Stomach smooth muscle (tissue), 2 donors: ENCODE results near the gene GRSF1.

Experiments
- H3K27ac ChIP-seq: one replicate; pipeline ENCODE4 v1.7.0; 2013; ENCODE audit warnings: mild to moderate bottlenecking, low read length, inconsistent platforms
- H3K27me3 ChIP-seq, 2 donors: one replicate each; pipeline ENCODE4 v1.7.0; 2013; ENCODE audit warnings: low read length in 2 of 2; ENCODE audit not compliant: insufficient read depth in 2 of 2, control insufficient read depth in 1 of 2
- H3K36me3 ChIP-seq, 2 donors: one replicate each; pipeline ENCODE4 v1.7.0; 2013; ENCODE audit warnings: low read length in 2 of 2; ENCODE audit not compliant: control insufficient read depth in 2 of 2, insufficient read depth in 2 of 2
- H3K4me1 ChIP-seq: one replicate; pipeline ENCODE4 v1.7.0; 2013; ENCODE audit warnings: low read length; ENCODE audit not compliant: control insufficient read depth, insufficient read depth
- H3K4me3 ChIP-seq, 2 donors: one replicate each; pipeline ENCODE4 v1.7.0; 2013; ENCODE audit warnings: low read length in 2 of 2
- H3K9ac ChIP-seq, 2 donors: one replicate each; pipeline ENCODE4 v1.7.0; 2013; ENCODE audit warnings: low read length in 2 of 2, mild to moderate bottlenecking in 1 of 2
- H3K9me3 ChIP-seq, 2 donors: one replicate each; pipeline ENCODE4 v1.7.0; 2013; ENCODE audit warnings: low read length in 2 of 2; ENCODE audit not compliant: control insufficient read depth in 2 of 2
- donor health status: healthy.
- donor health status: Pancreatic carcinoma.

The GRSF1 gene, protein sequence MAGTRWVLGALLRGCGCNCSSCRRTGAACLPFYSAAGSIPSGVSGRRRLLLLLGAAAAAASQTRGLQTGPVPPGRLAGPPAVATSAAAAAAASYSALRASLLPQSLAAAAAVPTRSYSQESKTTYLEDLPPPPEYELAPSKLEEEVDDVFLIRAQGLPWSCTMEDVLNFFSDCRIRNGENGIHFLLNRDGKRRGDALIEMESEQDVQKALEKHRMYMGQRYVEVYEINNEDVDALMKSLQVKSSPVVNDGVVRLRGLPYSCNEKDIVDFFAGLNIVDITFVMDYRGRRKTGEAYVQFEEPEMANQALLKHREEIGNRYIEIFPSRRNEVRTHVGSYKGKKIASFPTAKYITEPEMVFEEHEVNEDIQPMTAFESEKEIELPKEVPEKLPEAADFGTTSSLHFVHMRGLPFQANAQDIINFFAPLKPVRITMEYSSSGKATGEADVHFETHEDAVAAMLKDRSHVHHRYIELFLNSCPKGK

DNA sequence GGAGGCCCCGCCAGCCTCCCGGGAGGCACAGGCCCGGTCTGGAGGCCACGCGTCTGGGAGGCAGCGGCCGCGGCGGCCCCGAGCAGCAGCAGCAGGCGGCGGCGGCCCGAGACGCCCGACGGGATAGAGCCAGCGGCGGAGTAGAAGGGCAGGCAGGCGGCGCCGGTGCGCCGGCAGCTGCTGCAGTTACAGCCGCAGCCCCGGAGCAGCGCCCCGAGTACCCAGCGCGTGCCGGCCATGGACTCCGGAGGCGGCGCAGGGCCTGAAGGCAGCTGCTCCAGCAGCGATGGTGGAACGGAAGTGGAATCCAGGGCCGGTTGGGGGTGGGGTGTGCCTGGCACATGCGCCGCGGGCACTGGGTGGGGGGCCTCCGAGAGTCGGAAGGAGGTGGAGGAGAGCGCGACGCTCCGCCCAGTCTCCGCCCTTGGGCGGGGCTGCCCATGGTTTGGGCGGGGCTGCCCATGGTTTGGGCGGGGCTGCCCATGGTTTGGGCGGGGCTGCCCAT is at the start of gene GRSF1:
Gene GRSF1, minus strand, starts transcription at position 302 of the 505 bp plus-strand sequence. Its CDS starts 63 bp downstream, at position 239.
- Histone ChIP-seq H3K9ac (peak within 1 kb of the TSS; percentile 63 to 81), H3K27ac (peak within 1 kb of the TSS; percentile 73), H3K9me3 (no peaks in the 10 kb centered on the region), H3K36me3 (peaks cover 0 to 4% of the 10 kb centered on the region in 2 donors), H3K27me3 (no peaks in the 10 kb centered on the region), H3K4me1 (peaks cover 21% of the 10 kb centered on the region), H3K4me3 (peak within 1 kb of the TSS; percentile 61 to 89)

DNA sequence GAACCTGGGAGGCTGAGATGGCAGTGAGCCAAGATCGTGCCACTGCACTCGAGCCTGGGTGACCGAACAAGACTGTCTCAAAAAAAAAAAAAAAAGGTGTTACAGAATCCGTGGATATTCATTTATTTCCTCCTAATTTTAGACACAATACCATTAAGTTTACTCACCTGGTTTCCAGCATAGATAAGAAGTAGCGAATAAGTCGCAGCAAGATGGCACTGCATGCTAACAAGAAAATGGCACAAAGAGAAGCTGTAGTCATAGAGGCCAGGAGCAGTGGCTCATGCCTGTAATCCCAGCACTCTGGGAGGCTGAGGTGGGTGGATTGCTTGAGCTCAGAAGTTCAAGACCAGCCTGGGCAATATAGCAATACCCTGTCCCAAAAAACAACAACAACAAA is 45.5 kb upstream of the GRSF1 start:
- H3K36me3 ChIP-seq: no peaks in the 10 kb centered on the region
- no peaks in the 10 kb centered on the region for H3K9me3 ChIP-seq
- no peaks in the 10 kb centered on the region for H3K4me1 ChIP-seq
- H3K27me3 ChIP-seq: no peaks in the 10 kb centered on the region
- no peak overlapping the region for H3K4me3 ChIP-seq
- H3K9ac ChIP-seq: no peak overlapping the region
- H3K27ac ChIP-seq: no peak overlapping the region

DNA sequence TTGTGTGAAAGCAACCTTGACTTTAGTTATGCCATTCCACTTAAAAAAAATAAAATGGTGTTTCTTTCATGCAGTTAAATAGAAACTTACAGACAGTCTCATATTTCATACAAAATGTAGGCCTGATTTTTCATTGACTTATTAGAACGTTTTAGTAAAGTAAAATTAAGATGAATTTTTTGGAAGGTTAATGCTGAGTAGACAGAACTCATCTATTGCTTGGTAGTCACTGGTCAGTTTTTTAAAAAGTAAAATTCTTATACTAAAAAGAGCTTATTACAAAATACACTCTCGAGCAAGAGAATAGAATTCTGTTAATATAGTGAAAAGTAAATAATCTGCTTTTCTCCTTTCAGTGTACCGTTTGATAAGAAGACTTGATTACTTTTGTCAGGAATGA is 41.0 kb upstream of the GRSF1 start:
- Histone ChIP-seq H3K36me3 (no peaks in the 10 kb centered on the region), H3K9ac (no peak overlapping the region), H3K4me1 (no peaks in the 10 kb centered on the region), H3K27ac (no peak overlapping the region), H3K4me3 (no peak overlapping the region), H3K27me3 (no peaks in the 10 kb centered on the region), H3K9me3 (no peaks in the 10 kb centered on the region)

DNA sequence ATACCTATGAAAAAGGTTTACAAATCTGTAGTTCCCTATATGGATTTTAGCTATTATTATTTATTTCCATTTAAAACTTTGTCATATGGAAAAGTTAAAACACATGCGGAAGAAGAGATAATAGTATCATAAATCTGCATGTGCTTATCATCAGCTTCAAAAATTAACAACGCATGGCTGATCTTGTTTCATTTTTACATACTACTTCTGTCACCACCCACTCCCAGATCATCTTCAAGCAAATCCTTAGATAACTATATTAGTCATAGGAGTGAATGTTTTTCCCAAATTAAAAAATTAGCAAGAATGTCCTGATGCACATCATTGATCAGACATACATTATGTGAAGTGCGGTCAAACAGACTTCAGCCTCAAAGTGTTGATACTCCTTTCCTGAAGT is 37.9 kb upstream of the GRSF1 start:
- Histone ChIP-seq H3K4me3 (no peak overlapping the region), H3K4me1 (no peaks in the 10 kb centered on the region), H3K9ac (no peak overlapping the region), H3K9me3 (no peaks in the 10 kb centered on the region), H3K27ac (no peak overlapping the region), H3K36me3 (no peaks in the 10 kb centered on the region), H3K27me3 (no peaks in the 10 kb centered on the region)

DNA sequence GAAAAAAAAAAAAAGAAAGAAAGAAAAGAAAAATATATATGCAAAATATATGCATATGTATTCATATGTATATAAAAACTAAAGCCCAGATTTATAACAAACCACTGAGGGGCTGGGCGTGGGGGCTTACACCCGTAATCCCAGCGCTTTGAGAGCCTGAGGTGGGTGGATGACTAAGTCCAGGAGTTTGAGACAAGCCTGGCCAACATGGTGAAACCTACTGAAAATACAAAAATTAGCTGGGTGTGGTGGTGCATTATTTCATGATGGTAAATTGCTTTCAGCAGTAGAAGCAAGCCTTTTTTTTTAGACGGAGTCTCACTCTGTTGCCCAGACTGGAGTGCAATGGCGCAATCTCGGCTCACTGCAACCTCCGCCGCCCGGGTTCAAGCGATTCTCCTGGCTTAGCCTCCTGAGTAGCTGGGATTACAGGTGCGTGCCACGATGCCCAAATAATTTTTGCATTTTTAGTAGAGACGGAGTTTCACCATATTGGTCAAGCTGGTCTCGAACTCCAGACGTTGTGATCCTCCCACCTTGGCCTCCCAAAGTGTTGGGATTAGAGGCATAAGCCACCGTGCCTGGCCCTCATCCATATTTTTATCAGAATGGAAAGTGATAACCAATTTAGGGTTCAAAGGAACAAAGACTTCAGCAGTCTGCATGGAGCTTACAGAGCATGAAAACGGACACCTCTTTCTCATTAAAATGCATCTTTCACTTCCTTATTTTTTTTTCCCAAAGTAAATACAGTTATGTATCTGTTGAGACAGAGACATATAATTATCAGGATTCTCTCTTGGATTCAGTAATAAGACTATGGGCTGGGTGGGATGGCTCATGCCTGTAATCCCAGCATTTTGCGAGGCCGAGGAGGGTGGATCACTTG is 34.8 kb upstream of the GRSF1 start:
- Histone ChIP-seq H3K4me1 (no peaks in the 10 kb centered on the region), H3K36me3 (no peaks in the 10 kb centered on the region), H3K4me3 (no peak overlapping the region), H3K27ac (no peak overlapping the region), H3K9me3 (no peaks in the 10 kb centered on the region), H3K27me3 (no peaks in the 10 kb centered on the region), H3K9ac (no peak overlapping the region)

DNA sequence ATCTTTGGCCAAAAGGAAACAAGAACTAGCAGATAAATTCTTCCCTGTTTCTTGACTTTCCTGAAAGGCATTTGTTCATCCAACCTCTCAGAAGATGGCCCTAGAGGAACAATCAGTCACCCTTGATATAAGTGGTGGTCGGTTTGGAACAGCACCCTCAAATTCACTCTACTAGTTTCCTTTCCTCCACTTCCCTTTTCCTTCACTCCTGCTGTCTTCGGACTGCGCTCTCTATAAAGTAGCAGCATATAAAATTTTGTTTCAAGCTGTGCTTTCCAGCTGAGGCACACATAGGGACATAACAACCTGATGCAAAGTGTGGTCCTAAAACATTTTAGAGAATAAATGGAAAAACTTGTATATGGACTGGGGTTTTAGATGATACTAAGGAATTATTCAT is 33.5 kb upstream of the GRSF1 start:
- Histone ChIP-seq H3K27me3 (no peaks in the 10 kb centered on the region), H3K4me3 (no peak overlapping the region), H3K9ac (no peak overlapping the region), H3K27ac (no peak overlapping the region), H3K4me1 (no peaks in the 10 kb centered on the region), H3K36me3 (no peaks in the 10 kb centered on the region), H3K9me3 (no peaks in the 10 kb centered on the region)

DNA sequence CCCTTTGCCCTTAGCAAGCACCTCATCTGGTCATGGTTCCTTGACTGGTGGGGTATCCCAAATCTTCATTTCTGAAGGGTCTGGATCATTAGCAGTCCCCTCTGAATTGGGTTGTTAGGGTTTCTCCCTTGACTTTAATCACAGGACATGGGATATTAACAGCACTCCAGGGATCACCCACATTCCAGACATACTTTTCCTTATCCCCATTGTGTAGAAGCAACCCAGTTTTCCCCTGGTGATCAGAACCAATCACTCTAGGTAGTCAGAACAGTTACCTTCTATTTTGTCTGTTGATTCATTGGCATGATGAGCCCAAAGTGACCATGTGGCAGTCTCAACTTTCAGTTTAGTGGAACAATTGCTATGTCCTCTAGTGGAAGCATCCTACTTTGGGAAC is 29.1 kb upstream of the GRSF1 start:
- no peak overlapping the region for H3K27ac ChIP-seq
- no peaks in the 10 kb centered on the region for H3K9me3 ChIP-seq
- H3K9ac ChIP-seq: no peak overlapping the region
- H3K4me3 ChIP-seq: no peak overlapping the region
- no peaks in the 10 kb centered on the region for H3K4me1 ChIP-seq
- no peaks in the 10 kb centered on the region for H3K36me3 ChIP-seq
- no peaks in the 10 kb centered on the region for H3K27me3 ChIP-seq

DNA sequence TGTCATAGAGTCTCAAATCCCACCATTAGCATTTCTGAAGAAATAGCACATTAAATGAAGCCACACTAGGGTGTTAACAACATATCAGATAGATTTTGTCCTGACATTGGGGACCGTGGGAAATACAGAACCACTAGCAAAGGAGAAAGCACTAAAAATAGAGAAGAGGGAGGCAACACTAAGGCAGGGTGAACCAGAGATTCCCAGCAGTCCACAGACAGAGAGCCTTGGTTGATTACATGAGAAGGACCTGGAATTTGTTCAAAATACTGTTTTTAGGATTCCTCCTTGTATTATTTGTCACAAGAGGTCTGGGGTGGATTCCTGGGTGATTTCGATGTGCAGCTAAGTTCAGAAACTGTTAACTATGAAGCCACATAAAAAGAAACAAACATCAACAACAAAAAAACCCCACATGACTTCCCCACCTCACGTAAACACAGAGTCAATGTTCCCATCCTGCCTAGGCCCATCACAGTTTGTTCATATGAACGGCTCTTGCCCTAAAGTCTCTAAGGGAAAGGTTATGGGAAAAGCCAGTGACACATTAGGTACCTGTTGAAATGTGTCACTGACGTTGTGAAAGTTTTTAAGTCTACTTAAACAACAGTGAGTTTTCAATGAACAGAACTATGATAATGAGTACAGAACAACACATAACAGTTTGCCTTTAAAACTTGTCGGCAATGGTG is 23.6 kb upstream of the GRSF1 start:
- no peaks in the 10 kb centered on the region for H3K9me3 ChIP-seq
- no peaks in the 10 kb centered on the region for H3K4me1 ChIP-seq
- H3K4me3 ChIP-seq: no peak overlapping the region
- no peaks in the 10 kb centered on the region for H3K36me3 ChIP-seq
- H3K9ac ChIP-seq: no peak overlapping the region
- H3K27me3 ChIP-seq: no peaks in the 10 kb centered on the region
- H3K27ac ChIP-seq: no peak overlapping the region

DNA sequence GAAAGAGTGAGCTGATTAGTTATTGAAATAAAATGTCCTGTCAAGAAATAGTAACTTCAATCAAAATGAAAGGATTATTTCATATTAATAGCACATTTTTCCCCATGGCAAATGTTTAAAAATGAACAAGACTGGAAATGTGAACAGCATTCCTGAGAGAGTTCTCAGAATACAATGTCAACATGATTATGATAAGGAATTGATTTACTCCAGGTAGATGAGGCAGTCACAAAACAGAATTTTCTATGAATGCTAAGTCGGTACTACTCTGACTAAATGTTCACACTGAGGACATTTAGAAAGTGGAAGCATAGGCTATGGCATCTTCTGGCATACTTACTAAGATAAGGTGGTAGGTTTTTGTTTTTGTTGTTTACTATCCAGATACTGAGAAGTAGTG is 19.4 kb upstream of the GRSF1 start:
- no peaks in the 10 kb centered on the region for H3K4me1 ChIP-seq
- H3K27ac ChIP-seq: no peak overlapping the region
- no peaks in the 10 kb centered on the region for H3K27me3 ChIP-seq
- H3K9me3 ChIP-seq: no peaks in the 10 kb centered on the region
- no peaks in the 10 kb centered on the region for H3K36me3 ChIP-seq
- H3K9ac ChIP-seq: no peak overlapping the region
- H3K4me3 ChIP-seq: no peak overlapping the region

DNA sequence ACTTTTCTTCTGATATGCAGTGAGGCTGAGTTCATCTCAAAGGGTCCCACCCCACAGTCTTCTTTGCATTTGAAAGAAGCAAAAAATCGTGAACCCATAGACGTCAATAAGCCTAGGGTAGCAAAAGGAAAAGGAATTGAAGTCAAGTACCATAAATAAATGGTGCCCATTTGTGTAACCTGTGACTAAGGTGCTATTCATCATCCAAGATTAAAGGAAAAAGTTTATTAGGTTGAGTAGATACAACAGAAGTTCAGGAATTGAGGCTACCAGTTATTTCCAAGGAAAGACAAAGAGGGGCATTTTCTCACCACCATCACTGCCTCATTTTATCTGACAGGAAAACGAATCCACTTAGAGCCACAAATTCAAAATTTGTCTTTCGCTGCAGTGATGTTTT is 18.8 kb upstream of the GRSF1 start:
- no peak overlapping the region for H3K27ac ChIP-seq
- H3K4me3 ChIP-seq: no peak overlapping the region
- no peaks in the 10 kb centered on the region for H3K9me3 ChIP-seq
- H3K36me3 ChIP-seq: no peaks in the 10 kb centered on the region
- H3K4me1 ChIP-seq: no peaks in the 10 kb centered on the region
- H3K27me3 ChIP-seq: no peaks in the 10 kb centered on the region
- H3K9ac ChIP-seq: no peak overlapping the region
